Astrocyte (in vitro differentiated cells and primary cell): Measurements from ENCODE around the gene FASTKD1. TPM values are rescaled to one million over a fixed set of nuclear protein-coding genes. Genes with fewer than 3 reads are reported as not detected.
"Not testable (repeated sequence)": the region's sequence is repeated elsewhere in the genome, so short reads cannot be mapped to it uniquely, and the experiment has no call there.

Experiments
- DNase-seq: peaks from one replicate; pipeline ENCODE4 v3.0.0-alpha.2; 2010; ENCODE audit warnings: low read depth
- FAIRE-seq: peaks from 2 replicates; lab custom pipeline; 2011; peaks lifted over from hg19 to GRCh38; lab: Jason Lieb, UNC
- H2AFZ ChIP-seq: 2 replicates; pipeline ENCODE4 v1.6.0; 2012; ENCODE audit warnings: low read depth, low read length, inconsistent platforms
- H3K27ac ChIP-seq: 2 replicates; pipeline ENCODE4 v1.5.1; 2011; ENCODE audit warnings: low read depth, low read length, inconsistent platforms
- H3K27me3 ChIP-seq: 2 replicates; pipeline ENCODE4 v1.6.0; 2011; ENCODE audit warnings: low read length, inconsistent platforms; ENCODE audit not compliant: insufficient read depth
- H3K36me3 ChIP-seq: 2 replicates; pipeline ENCODE4 v1.5.1; 2011; ENCODE audit warnings: low read length, inconsistent platforms; ENCODE audit not compliant: insufficient read depth
- H3K4me1 ChIP-seq: 2 replicates; pipeline ENCODE4 v1.5.1; 2011; ENCODE audit warnings: low read length, inconsistent platforms; ENCODE audit not compliant: insufficient read depth
- H3K4me2 ChIP-seq: 2 replicates; pipeline ENCODE4 v1.6.0; 2012; ENCODE audit warnings: low read length, inconsistent platforms
- H3K4me3 ChIP-seq: 2 replicates; pipeline ENCODE4 v1.5.1; 2011; ENCODE audit warnings: low read depth, mild to moderate bottlenecking, low read length, inconsistent platforms; ENCODE audit not compliant: insufficient read depth
- H3K79me2 ChIP-seq: 2 replicates; pipeline ENCODE4 v1.6.0; 2012; ENCODE audit warnings: mild to moderate bottlenecking, low read length, inconsistent platforms; ENCODE audit not compliant: insufficient read depth
- H3K9ac ChIP-seq: 2 replicates; pipeline ENCODE4 v1.6.0; 2012; ENCODE audit warnings: mild to moderate bottlenecking, low read length, inconsistent platforms
- H3K9me3 ChIP-seq: 2 replicates; pipeline ENCODE4 v1.5.1; 2012; ENCODE audit warnings: low read depth, mild to moderate bottlenecking, low read length, inconsistent platforms; ENCODE audit not compliant: insufficient read depth
- H4K20me1 ChIP-seq: 2 replicates; pipeline ENCODE4 v1.6.0; 2012; ENCODE audit warnings: low read length, inconsistent platforms; ENCODE audit not compliant: insufficient read depth
- H3K27ac Mint-ChIP-seq: one replicate; pipeline ENCODE4 v1.8.0; 2021; ENCODE audit warnings: mild to moderate bottlenecking, mixed read lengths; ENCODE audit not compliant: unreplicated experiment
- H3K27me3 Mint-ChIP-seq: one replicate; pipeline ENCODE4 v1.8.0; 2021; ENCODE audit warnings: low read depth, mixed read lengths; ENCODE audit not compliant: unreplicated experiment
- H3K36me3 Mint-ChIP-seq: one replicate; pipeline ENCODE4 v1.8.0; 2021; ENCODE audit warnings: low read depth, mixed read lengths; ENCODE audit not compliant: unreplicated experiment
- H3K4me1 Mint-ChIP-seq: one replicate; pipeline ENCODE4 v1.8.0; 2021; ENCODE audit warnings: low read depth, mixed read lengths; ENCODE audit not compliant: unreplicated experiment
- H3K4me3 Mint-ChIP-seq: one replicate; pipeline ENCODE4 v1.8.0; 2021; ENCODE audit warnings: mild to moderate bottlenecking, moderate library complexity, mixed read lengths; ENCODE audit not compliant: unreplicated experiment
- H3K9me3 Mint-ChIP-seq: one replicate; pipeline ENCODE4 v1.8.0; 2021; ENCODE audit warnings: mild to moderate bottlenecking, mixed read lengths; ENCODE audit not compliant: unreplicated experiment
- CTCF ChIP-seq: IDR thresholded peaks from 2 replicates; pipeline ENCODE4 v1.5.1; 2011; ENCODE audit warnings: low read depth, mild to moderate bottlenecking, inconsistent platforms, low read length, moderate library complexity; ENCODE audit not compliant: insufficient read depth
- EZH2 ChIP-seq: IDR thresholded peaks from 2 replicates; pipeline ENCODE4 v1.6.1; 2012; ENCODE audit warnings: mild to moderate bottlenecking, low read length, inconsistent platforms; ENCODE audit not compliant: insufficient read depth
- total RNA-seq: library from RNA; stranded (reverse); gene quantifications from 2 replicates; pipeline ENCODE4 v1.2.1, GENCODE V29; 2021

FASTKD1 gene
- total RNA-seq, 1 donor from 2014 or later = 37.3 TPM

GRCh38 chr2:169572821-169573159, 875 bp downstream of the FASTKD1 start:
- peak overlapping the region; percentile 55 for H3K27ac ChIP-seq
- H4K20me1 ChIP-seq = no peaks in the 10 kb centered on the region
- FAIRE-seq = no peak
- no peak for DNase-seq
- Mint-ChIP-seq H3K9me3 (no peaks in the 10 kb centered on the region), H3K27ac (peak overlapping the region; percentile 80), H3K4me3 (peak overlapping the region; percentile 97), H3K27me3 (peaks cover 3% of the 10 kb centered on the region), H3K4me1 (peaks cover 3% of the 10 kb centered on the region), H3K36me3 (no peaks in the 10 kb centered on the region)
- peak overlapping the region; percentile 96 for H3K4me2 ChIP-seq
- H3K79me2 ChIP-seq = peaks cover 24% of the 10 kb centered on the region
- no peaks in the 10 kb centered on the region for H3K36me3 ChIP-seq
- TF ChIP-seq EZH2 = no peak
- no peak for TF ChIP-seq CTCF
- peak overlapping the region; percentile 92 for H3K4me3 ChIP-seq
- no peaks in the 10 kb centered on the region for H3K27me3 ChIP-seq
- no peaks in the 10 kb centered on the region for H3K9me3 ChIP-seq
- peaks cover 4% of the 10 kb centered on the region for H3K4me1 ChIP-seq
- H3K9ac ChIP-seq = peak overlapping the region; percentile 86
- H2AFZ ChIP-seq = peak overlapping the region; percentile 94

GRCh38 chr2:169572189-169572588, 1.5 kb downstream of the FASTKD1 start:
- H3K4me3 Mint-ChIP-seq = peak overlapping the region; percentile 97
- no peaks in the 10 kb centered on the region for H4K20me1 ChIP-seq
- no peaks in the 10 kb centered on the region for H3K36me3 Mint-ChIP-seq
- no peak for DNase-seq
- no peak for FAIRE-seq
- H3K4me2 ChIP-seq = no peak overlapping the region
- no peaks in the 10 kb centered on the region for H3K27me3 ChIP-seq
- H3K4me1 Mint-ChIP-seq = peaks cover 3% of the 10 kb centered on the region
- no peaks in the 10 kb centered on the region for H3K9me3 Mint-ChIP-seq
- no peak overlapping the region for H3K27ac ChIP-seq
- no peak overlapping the region for H3K4me3 ChIP-seq
- H3K9me3 ChIP-seq = no peaks in the 10 kb centered on the region
- no peaks in the 10 kb centered on the region for H3K27me3 Mint-ChIP-seq
- peaks cover 4% of the 10 kb centered on the region for H3K4me1 ChIP-seq
- no peak overlapping the region for H3K9ac ChIP-seq
- peaks cover 24% of the 10 kb centered on the region for H3K79me2 ChIP-seq
- TF ChIP-seq CTCF (no peak), EZH2 (no peak)
- H3K36me3 ChIP-seq = no peaks in the 10 kb centered on the region
- no peak overlapping the region for H2AFZ ChIP-seq
- H3K27ac Mint-ChIP-seq = no peak overlapping the region

GRCh38 chr2:169571571-169571970, 2.1 kb downstream of the FASTKD1 start:
- H3K4me1 Mint-ChIP-seq = peaks cover 3% of the 10 kb centered on the region
- no peaks in the 10 kb centered on the region for H3K36me3 Mint-ChIP-seq
- Histone ChIP-seq H3K4me3 (no peak overlapping the region), H2AFZ (no peak overlapping the region), H3K9ac (no peak overlapping the region), H3K27me3 (no peaks in the 10 kb centered on the region), H3K9me3 (no peaks in the 10 kb centered on the region), H4K20me1 (no peaks in the 10 kb centered on the region), H3K79me2 (peaks cover 24% of the 10 kb centered on the region), H3K4me1 (peaks cover 4% of the 10 kb centered on the region), H3K27ac (no peak overlapping the region), H3K4me2 (no peak overlapping the region), H3K36me3 (no peaks in the 10 kb centered on the region)
- peak overlapping the region; percentile 35 for H3K4me3 Mint-ChIP-seq
- no peak for DNase-seq
- no peak for FAIRE-seq
- no peak overlapping the region for H3K27ac Mint-ChIP-seq
- H3K9me3 Mint-ChIP-seq = no peaks in the 10 kb centered on the region
- no peaks in the 10 kb centered on the region for H3K27me3 Mint-ChIP-seq
- no peak for TF ChIP-seq CTCF
- TF ChIP-seq EZH2 = no peak

- H3K4me1 ChIP-seq, H3K27ac ChIP-seq, FAIRE-seq, H3K27me3 ChIP-seq, H4K20me1 ChIP-seq, H3K36me3 ChIP-seq, H3K27ac Mint-ChIP-seq, H3K27me3 Mint-ChIP-seq, H3K36me3 Mint-ChIP-seq, H2AFZ ChIP-seq, H3K4me3 Mint-ChIP-seq, H3K4me1 Mint-ChIP-seq, H3K4me2 ChIP-seq, H3K9ac ChIP-seq, H3K9me3 Mint-ChIP-seq, H3K4me3 ChIP-seq, DNase-seq, H3K9me3 ChIP-seq: not testable (repeated sequence)
- H3K79me2 ChIP-seq = peaks cover 24% of the 10 kb centered on the region
These were observed 2.9 kb downstream of the FASTKD1 start for GRCh38 chr2:169570752-169571151.
